DOHH2 (cell line): ENCODE results near the gene C16orf95.

Experiments used
- H3F3A ChIP-seq: fragments of 200-600 bp; sonication (generic), shearing (Covaris generic); 2 replicates; pipeline ENCODE4 v1.6.0; 2016; ENCODE audit warnings: antibody characterized with exemption, mild to moderate bottlenecking; ENCODE audit not compliant: control insufficient read depth, insufficient read depth
- H3K27ac ChIP-seq: fragments of 200-600 bp; sonication (generic); 2 replicates; pipeline ENCODE4 v1.5.1; 2014; ENCODE audit warnings: low read depth, mild to moderate bottlenecking, low read length, moderate library complexity
- H3K27me3 ChIP-seq: fragments of 200-600 bp; sonication (generic); 2 replicates; pipeline ENCODE4 v1.6.1; 2014; ENCODE audit warnings: mild to moderate bottlenecking, low read length, mixed read lengths; ENCODE audit not compliant: control insufficient read depth
- H3K36me3 ChIP-seq: fragments of 200-600 bp; sonication (generic); 2 replicates; pipeline ENCODE4 v1.6.1; 2014; ENCODE audit warnings: mild to moderate bottlenecking, low read length, moderate library complexity, mixed read lengths; ENCODE audit not compliant: control insufficient read depth
- H3K4me1 ChIP-seq: fragments of 200-600 bp; sonication (generic); 2 replicates; pipeline ENCODE4 v1.6.1; 2014; ENCODE audit warnings: mild to moderate bottlenecking, low read length, mixed read lengths; ENCODE audit not compliant: control insufficient read depth
- H3K4me2 ChIP-seq: fragments of 200-600 bp; sonication (generic); 2 replicates; pipeline ENCODE4 v1.6.0; 2014; ENCODE audit warnings: mild to moderate bottlenecking, low read length, moderate library complexity
- H3K4me3 ChIP-seq: fragments of 200-600 bp; sonication (generic); 2 replicates; pipeline ENCODE4 v1.5.1; 2014; ENCODE audit warnings: mild to moderate bottlenecking, low read length, mixed read lengths
- H3K79me2 ChIP-seq: fragments of 200-600 bp; sonication (generic); 2 replicates; pipeline ENCODE4 v1.6.1; 2014; ENCODE audit warnings: mild to moderate bottlenecking, low read length, mixed read lengths; ENCODE audit not compliant: control insufficient read depth
- H3K9me2 ChIP-seq: fragments of 200-600 bp; sonication (generic); replicated peaks from 2 replicates; pipeline ENCODE4 v1.6.1; 2014; ENCODE audit warnings: mild to moderate bottlenecking, low read length, mixed read lengths; ENCODE audit not compliant: control insufficient read depth
- H3K9me3 ChIP-seq: fragments of 200-600 bp; sonication (generic); 2 replicates; pipeline ENCODE4 v1.6.1; 2014; ENCODE audit warnings: antibody characterized with exemption, low read length, mixed read lengths; ENCODE audit not compliant: control insufficient read depth, insufficient read depth
- H4K20me1 ChIP-seq: fragments of 200-600 bp; sonication (generic); 2 replicates; pipeline ENCODE4 v1.6.0; 2014; ENCODE audit warnings: low read depth, mild to moderate bottlenecking, antibody characterized with exemption, low read length, moderate library complexity; ENCODE audit not compliant: control insufficient read depth, insufficient read depth
- EZH2phosphoT487 ChIP-seq: fragments of 200-600 bp; sonication (generic); IDR thresholded peaks from 2 replicates; pipeline ENCODE4 v1.6.1; 2017; ENCODE audit warnings: borderline replicate concordance, mild to moderate bottlenecking, antibody characterized with exemption, low read length, moderate library complexity, mixed read lengths
- TF ChIP-seq, protein P1 (sequence below): fragments of 200-600 bp; sonication (generic); IDR thresholded peaks from one replicate; pipeline ENCODE4 v1.5.1; 2014; ENCODE audit warnings: antibody characterized with exemption, mild to moderate bottlenecking, low read depth, low read length; ENCODE audit not compliant: poor library complexity, severe bottlenecking

C16orf95 gene

GRCh38 chr16:87346517-87347060, 29.4 kb upstream of the C16orf95 start:
- Histone ChIP-seq H4K20me1 (no peaks in the 10 kb centered on the region), H3K36me3 (peaks cover 37% of the 10 kb centered on the region), H3F3A (no peaks in the 10 kb centered on the region), H3K27ac (no peak overlapping the region), H3K9me3 (no peaks in the 10 kb centered on the region), H3K4me2 (no peak overlapping the region), H3K9me2 (no peaks in the 10 kb centered on the region), H3K79me2 (peaks cover 13% of the 10 kb centered on the region), H3K4me1 (peaks cover 13% of the 10 kb centered on the region), H3K27me3 (no peaks in the 10 kb centered on the region), H3K4me3 (no peak overlapping the region)
- no peak for TF ChIP-seq EZH2phosphoT487
- TF ChIP-seq, protein P1, sequence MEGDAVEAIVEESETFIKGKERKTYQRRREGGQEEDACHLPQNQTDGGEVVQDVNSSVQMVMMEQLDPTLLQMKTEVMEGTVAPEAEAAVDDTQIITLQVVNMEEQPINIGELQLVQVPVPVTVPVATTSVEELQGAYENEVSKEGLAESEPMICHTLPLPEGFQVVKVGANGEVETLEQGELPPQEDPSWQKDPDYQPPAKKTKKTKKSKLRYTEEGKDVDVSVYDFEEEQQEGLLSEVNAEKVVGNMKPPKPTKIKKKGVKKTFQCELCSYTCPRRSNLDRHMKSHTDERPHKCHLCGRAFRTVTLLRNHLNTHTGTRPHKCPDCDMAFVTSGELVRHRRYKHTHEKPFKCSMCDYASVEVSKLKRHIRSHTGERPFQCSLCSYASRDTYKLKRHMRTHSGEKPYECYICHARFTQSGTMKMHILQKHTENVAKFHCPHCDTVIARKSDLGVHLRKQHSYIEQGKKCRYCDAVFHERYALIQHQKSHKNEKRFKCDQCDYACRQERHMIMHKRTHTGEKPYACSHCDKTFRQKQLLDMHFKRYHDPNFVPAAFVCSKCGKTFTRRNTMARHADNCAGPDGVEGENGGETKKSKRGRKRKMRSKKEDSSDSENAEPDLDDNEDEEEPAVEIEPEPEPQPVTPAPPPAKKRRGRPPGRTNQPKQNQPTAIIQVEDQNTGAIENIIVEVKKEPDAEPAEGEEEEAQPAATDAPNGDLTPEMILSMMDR = no peak

DNA sequence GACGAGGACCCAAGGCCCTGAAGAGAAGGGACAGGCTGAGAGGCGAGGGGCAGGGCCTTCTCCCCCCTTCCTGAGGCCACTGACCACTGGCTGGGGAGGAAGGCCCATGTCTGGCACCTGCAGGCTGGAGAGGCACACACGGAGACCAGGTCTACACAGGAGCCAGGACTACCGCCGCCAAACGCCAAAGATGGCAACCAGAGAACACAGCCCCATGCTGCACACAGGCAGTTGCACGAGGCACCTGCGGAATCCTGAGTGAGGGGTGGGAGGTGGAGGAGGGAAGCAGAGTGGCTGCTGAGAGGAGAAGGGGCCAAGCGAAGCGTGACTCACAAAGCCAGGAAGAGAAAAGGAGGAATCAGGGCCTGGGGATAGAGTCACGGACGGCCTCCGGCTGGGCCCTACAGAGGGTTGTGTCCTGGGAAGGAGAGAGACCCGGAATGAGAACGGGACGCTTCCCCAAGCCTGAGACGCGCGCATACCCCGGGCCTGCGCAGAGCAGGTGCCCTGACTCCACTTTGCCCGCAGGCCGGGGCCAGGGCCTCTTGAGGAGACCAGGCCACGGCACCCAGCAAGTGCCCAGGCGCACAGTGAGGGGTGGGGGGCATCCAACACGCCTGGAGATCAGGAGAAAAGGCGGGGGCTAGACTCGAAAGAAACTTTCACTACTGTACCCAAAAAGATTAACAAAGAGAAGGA, 28.7 kb upstream of the C16orf95 start:
- H3K4me1 ChIP-seq = peaks cover 13% of the 10 kb centered on the region
- H4K20me1 ChIP-seq = no peaks in the 10 kb centered on the region

DNA sequence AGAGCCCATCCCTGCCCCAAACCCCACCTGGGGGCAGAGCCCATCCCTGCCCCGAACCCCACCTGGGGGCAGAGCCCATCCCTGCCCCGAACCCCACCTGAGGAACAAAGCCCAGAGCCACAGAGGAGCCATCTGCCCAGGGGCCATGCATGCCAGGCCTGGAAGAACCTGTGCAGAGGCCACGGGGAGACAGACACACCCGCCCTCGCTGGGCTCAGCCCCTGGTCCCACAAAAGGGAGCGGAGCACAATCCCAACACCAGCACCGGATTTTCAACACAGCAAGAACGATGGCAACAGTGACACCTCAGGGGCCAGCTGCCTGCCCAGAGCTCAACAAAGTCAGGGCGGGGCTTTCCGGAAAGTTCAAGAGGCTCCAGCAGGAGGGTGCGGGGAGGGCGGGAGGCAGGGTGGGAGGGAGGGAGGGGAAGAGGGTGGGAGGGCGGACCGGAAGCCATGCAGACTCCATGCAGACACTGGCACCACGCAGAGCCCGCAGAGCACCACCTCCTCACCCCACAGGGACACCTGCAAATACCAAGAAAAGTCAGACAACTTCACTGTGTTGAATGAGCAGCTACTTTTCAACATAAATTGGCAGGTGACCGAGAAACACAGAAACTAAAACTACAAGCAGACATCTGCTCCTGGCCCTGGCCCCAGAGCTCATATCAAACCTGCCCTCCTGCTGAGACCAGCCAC, 27.9 kb upstream of the C16orf95 start:
- peak overlapping the region; percentile 58 for H3K27ac ChIP-seq
- peaks cover 38% of the 10 kb centered on the region for H3K36me3 ChIP-seq
- H3K4me3 ChIP-seq = no peak overlapping the region
- peaks cover 13% of the 10 kb centered on the region for H3K4me1 ChIP-seq
- no peaks in the 10 kb centered on the region for H3K9me3 ChIP-seq
- peak overlapping the region; percentile 39 for H3K4me2 ChIP-seq
- no peaks in the 10 kb centered on the region for H3F3A ChIP-seq
- H4K20me1 ChIP-seq = no peaks in the 10 kb centered on the region
- no peaks in the 10 kb centered on the region for H3K9me2 ChIP-seq
- peaks cover 13% of the 10 kb centered on the region for H3K79me2 ChIP-seq
- no peaks in the 10 kb centered on the region for H3K27me3 ChIP-seq
- TF ChIP-seq, protein P1 = no peak
- no peak for TF ChIP-seq EZH2phosphoT487

More for the DNA sequence above, 28.7 kb upstream of the C16orf95 start:
- no peaks in the 10 kb centered on the region for H3K9me2 ChIP-seq
- peaks cover 38% of the 10 kb centered on the region for H3K36me3 ChIP-seq
- H3K27me3 ChIP-seq = no peaks in the 10 kb centered on the region
- no peaks in the 10 kb centered on the region for H3F3A ChIP-seq
- TF ChIP-seq EZH2phosphoT487 = no peak
- TF ChIP-seq, protein P1 = no peak
- H3K4me3 ChIP-seq = no peak overlapping the region
- H3K79me2 ChIP-seq = peaks cover 13% of the 10 kb centered on the region
- peak overlapping the region; percentile 58 for H3K27ac ChIP-seq
- peak overlapping the region; percentile 39 for H3K4me2 ChIP-seq
- no peaks in the 10 kb centered on the region for H3K9me3 ChIP-seq
